TTC549 (cell line): ENCODE results near the gene TMCO5A.
"Not testable (repeated sequence)": the region's sequence is repeated elsewhere in the genome, so short reads cannot be mapped to it uniquely, and the experiment has no call there.

ENCODE experiments used
- FAIRE-seq: peaks from 2 replicates; lab custom pipeline; 2012; peaks lifted over from hg19 to GRCh38; lab: Jason Lieb, UNC

The TMCO5A gene

GRCh38 chr15:37934340-37934739, at the start of gene TMCO5A:
TSS of gene TMCO5A (plus strand) at chr15:37934640. CDS start at chr15:37936324, 1,684 bp downstream.
- no peak for FAIRE-seq

GRCh38 chr15:37885651-37886050, 48.8 kb upstream of the TMCO5A start:
- peak; percentile 66 for FAIRE-seq

- peak; percentile 15 for FAIRE-seq
Measured at GRCh38 chr15:37888356-37888755, 46.1 kb upstream of the TMCO5A start.

- FAIRE-seq, result peak; percentile 97
Measured at GRCh38 chr15:37891766-37892368, 42.6 kb upstream of the TMCO5A start.

GRCh38 chr15:37893309-37893708, 41.1 kb upstream of the TMCO5A start:
- no peak for FAIRE-seq

GRCh38 chr15:37898362-37898761, 36.1 kb upstream of the TMCO5A start:
- FAIRE-seq, result no peak

- FAIRE-seq, result peak; percentile 91
Measured at GRCh38 chr15:37900326-37901221, 33.9 kb upstream of the TMCO5A start.

GRCh38 chr15:37902126-37902525, 32.3 kb upstream of the TMCO5A start:
- no peak for FAIRE-seq

GRCh38 chr15:37903919-37904625, 30.4 kb upstream of the TMCO5A start:
- FAIRE-seq, result no peak

GRCh38 chr15:37907136-37907535, 27.3 kb upstream of the TMCO5A start:
- FAIRE-seq, result no peak

GRCh38 chr15:37921527-37922385, 12.7 kb upstream of the TMCO5A start:
- FAIRE-seq, result no peak

- FAIRE-seq, result no peak
Measured at GRCh38 chr15:37926136-37926535, 8.3 kb upstream of the TMCO5A start.

- peak; percentile 11 for FAIRE-seq
Measured at GRCh38 chr15:37929238-37929637, 5.2 kb upstream of the TMCO5A start.

GRCh38 chr15:37931321-37931720, 3.1 kb upstream of the TMCO5A start:
- FAIRE-seq, result no peak

- no peak for FAIRE-seq
Measured at GRCh38 chr15:37931868-37932267, 2.6 kb upstream of the TMCO5A start.

GRCh38 chr15:37932549-37932948, 1.9 kb upstream of the TMCO5A start:
- FAIRE-seq, result no peak

GRCh38 chr15:37933666-37934065, 774 bp upstream of the TMCO5A start:
- FAIRE-seq, result no peak

GRCh38 chr15:37940876-37941275, 6.4 kb downstream of the TMCO5A start:
- FAIRE-seq, result no peak

GRCh38 chr15:37941779-37942178, 7.3 kb downstream of the TMCO5A start:
- no peak for FAIRE-seq

- FAIRE-seq, result no peak
Measured at GRCh38 chr15:37951999-37952398, 17.6 kb downstream of the TMCO5A start.

GRCh38 chr15:37960742-37961141, 26.3 kb downstream of the TMCO5A start:
- not testable (repeated sequence) for FAIRE-seq

- FAIRE-seq, result no peak
Measured at GRCh38 chr15:37967788-37968187, 33.3 kb downstream of the TMCO5A start.
